IMR-90 (cell line): ENCODE measurements around the gene SELENOS. TPM values are rescaled to one million over a fixed set of nuclear protein-coding genes. Genes with fewer than 3 reads are reported as not detected.
A peak's percentile ranks its signal among the peaks of the same experiment; 100 is the strongest.

Experiments used
- ATAC-seq: fragments of 200-7000 bp; cut with Tn5 transposase; 2 replicates; pipeline ENCODE4 v1.9.1; 2020; ENCODE audit warnings: low read depth, mild to moderate bottlenecking, moderate library complexity
- BruUV-seq: library from RNA; stranded (reverse); fragments of 400-500 nt; replicated peaks from 2 replicates; lab custom pipeline; 2021; lab: Mats Ljungman, UMichigan
- CTCF ChIA-PET: fragments of 300-600 bp; formaldehyde crosslinking; extraction: SDS; loops from one replicate; lab custom pipeline; 2021; ENCODE audit warnings: antibody characterized with exemption; lab: Yijun Ruan, JAX
- POLR2A ChIA-PET: fragments of 300-600 bp; sonication (Branson Sonifier 250); formaldehyde crosslinking; loops from one replicate; lab custom pipeline; 2022; ENCODE audit warnings: antibody characterized with exemption; ENCODE audit not compliant: unreplicated experiment; lab: Charles Lee
- DNase-seq: peaks from one replicate; pipeline ENCODE4 v3.0.0; 2013
- H2AFZ ChIP-seq: replicated peaks from 2 replicates; pipeline ENCODE3; 2013; ENCODE audit warnings: low read length, mild to moderate bottlenecking; ENCODE audit not compliant: poor library complexity
- H2AK5ac ChIP-seq: 2 replicates; pipeline ENCODE4 v1.6.1; 2013; ENCODE audit warnings: low read depth, low read length, inconsistent platforms
- H2AK9ac ChIP-seq: replicated peaks from 2 replicates; pipeline ENCODE3; 2013; ENCODE audit warnings: mild to moderate bottlenecking, low read depth, low read length, moderate library complexity; ENCODE audit not compliant: poor library complexity
- H2BK120ac ChIP-seq: 2 replicates; pipeline ENCODE4 v1.6.1; 2013; ENCODE audit warnings: low read depth, low read length, inconsistent platforms
- H2BK15ac ChIP-seq: 3 replicates; pipeline ENCODE4 v1.6.1; 2013; ENCODE audit warnings: low read depth, low read length, inconsistent platforms
- H2BK20ac ChIP-seq: 2 replicates; pipeline ENCODE4 v1.6.1; 2013; ENCODE audit warnings: low read depth, mild to moderate bottlenecking, inconsistent platforms, low read length, moderate library complexity
- H2BK5ac ChIP-seq: 2 replicates; pipeline ENCODE4 v1.6.1; 2013; ENCODE audit warnings: mild to moderate bottlenecking, low read depth, low read length, inconsistent platforms; ENCODE audit not compliant: poor library complexity, severe bottlenecking
- H3K14ac ChIP-seq: replicated peaks from 2 replicates; pipeline ENCODE4 v1.6.1; 2013; ENCODE audit warnings: low read depth, low read length, inconsistent platforms
- H3K18ac ChIP-seq: 2 replicates; pipeline ENCODE4 v1.6.1; 2013; ENCODE audit warnings: low read depth, low read length, control low read depth
- H3K23ac ChIP-seq: 2 replicates; pipeline ENCODE4 v1.6.1; 2013; ENCODE audit warnings: low read depth, low read length, inconsistent platforms
- H3K27ac ChIP-seq: 2 replicates; pipeline ENCODE4 v1.5.1; 2013; ENCODE audit warnings: mild to moderate bottlenecking, control low read depth, low read length; ENCODE audit not compliant: insufficient read depth
- H3K27me3 ChIP-seq: 2 replicates; pipeline ENCODE4 v1.6.1; 2013; ENCODE audit warnings: low read length; ENCODE audit not compliant: control insufficient read depth, insufficient read depth
- H3K36me3 ChIP-seq: 2 replicates; pipeline ENCODE4 v1.6.1; 2013; ENCODE audit warnings: low read length, mixed read lengths; ENCODE audit not compliant: control insufficient read depth, insufficient read depth
- H3K4ac ChIP-seq: 2 replicates; pipeline ENCODE4 v1.6.1; 2013; ENCODE audit warnings: low read depth, low read length, inconsistent platforms
- H3K4me1 ChIP-seq: 2 replicates; pipeline ENCODE4 v1.6.1; 2013; ENCODE audit warnings: low read length, mixed read lengths; ENCODE audit not compliant: control insufficient read depth, insufficient read depth
- H3K4me2 ChIP-seq: 2 replicates; pipeline ENCODE4 v1.6.1; 2013; ENCODE audit warnings: low read depth, mild to moderate bottlenecking, control low read depth, low read length, moderate library complexity
- H3K4me3 ChIP-seq: 2 replicates; pipeline ENCODE4 v1.5.1; 2013; ENCODE audit warnings: low read depth, mild to moderate bottlenecking, control low read depth, low read length, moderate library complexity; ENCODE audit not compliant: insufficient read depth
- H3K56ac ChIP-seq: 2 replicates; pipeline ENCODE4 v1.6.1; 2013; ENCODE audit warnings: low read length, inconsistent platforms; ENCODE audit not compliant: insufficient read depth; ENCODE audit errors: extremely low read depth
- H3K79me1 ChIP-seq, 2 experiments: 2 replicates each; pipeline ENCODE4 v1.6.1; 2013; ENCODE audit warnings: low read length in 2 of 2, inconsistent platforms in 1 of 2, low read depth in 1 of 2
- H3K9ac ChIP-seq: 2 replicates; pipeline ENCODE4 v1.6.1; 2013; ENCODE audit warnings: low read depth, low read length, control low read depth
- H3K9me1 ChIP-seq: 2 replicates; pipeline ENCODE4 v1.6.1; 2013; ENCODE audit warnings: low read length, inconsistent platforms; ENCODE audit not compliant: insufficient read depth
- H3K9me3 ChIP-seq: 2 replicates; pipeline ENCODE4 v1.6.1; 2013; ENCODE audit warnings: low read length; ENCODE audit not compliant: control insufficient read depth, insufficient read depth
- H4K20me1 ChIP-seq: 2 replicates; pipeline ENCODE4 v1.6.1; 2013; ENCODE audit warnings: low read length, inconsistent platforms; ENCODE audit not compliant: insufficient read depth
- H4K5ac ChIP-seq: 2 replicates; pipeline ENCODE4 v1.6.1; 2013; ENCODE audit warnings: mild to moderate bottlenecking, low read depth, low read length, control low read depth
- H4K8ac ChIP-seq, 2 experiments: 2 replicates each; pipeline ENCODE4 v1.6.1; 2013; ENCODE audit warnings: low read depth in 2 of 2, low read length in 2 of 2, control low read depth in 1 of 2, inconsistent platforms in 1 of 2
- H4K91ac ChIP-seq: 2 replicates; pipeline ENCODE4 v1.6.1; 2013; ENCODE audit warnings: low read depth, low read length, inconsistent platforms; ENCODE audit not compliant: insufficient read depth
- BHLHE40 ChIP-seq: fragments of 150-350 bp; IDR thresholded peaks from 2 replicates; pipeline ENCODE4 v1.6.1; 2016; ENCODE audit warnings: mild to moderate bottlenecking, low read depth, low read length
- CEBPB ChIP-seq: IDR thresholded peaks from 2 replicates; pipeline ENCODE4 v1.6.1; 2012; ENCODE audit warnings: low read depth, low read length, improper control_type of control experiment
- CHD1 ChIP-seq: IDR thresholded peaks from 2 replicates; pipeline ENCODE4 v1.6.1; 2012; ENCODE audit warnings: low read depth, low read length, improper control_type of control experiment
- CTCF ChIP-seq: conservative IDR thresholded peaks from 2 replicates; pipeline ENCODE4 v1.5.1; 2012; ENCODE audit warnings: mild to moderate bottlenecking, low read depth, low read length, improper control_type of control experiment
- ELK1 ChIP-seq: fragments of 150-350 bp; IDR thresholded peaks from 2 replicates; pipeline ENCODE4 v1.6.1; 2016; ENCODE audit warnings: low read depth, mild to moderate bottlenecking, low read length, moderate library complexity, borderline replicate concordance
- FOS ChIP-seq: fragments of 150-350 bp; IDR thresholded peaks from 2 replicates; pipeline ENCODE4 v1.6.1; 2016; ENCODE audit warnings: low read depth, low read length
- MAFK ChIP-seq: IDR thresholded peaks from 2 replicates; pipeline ENCODE4 v1.6.1; 2012; ENCODE audit warnings: low read depth, low read length, improper control_type of control experiment
- MAZ ChIP-seq: IDR thresholded peaks from 2 replicates; pipeline ENCODE4 v1.6.1; 2012; ENCODE audit warnings: low read depth, mild to moderate bottlenecking, low read length, improper control_type of control experiment, moderate library complexity, borderline replicate concordance
- MXI1 ChIP-seq: IDR thresholded peaks from 2 replicates; pipeline ENCODE4 v1.6.1; 2012; ENCODE audit warnings: low read depth, mild to moderate bottlenecking, low read length, moderate library complexity, borderline replicate concordance
- NFE2L2 ChIP-seq: fragments of 150-350 bp; IDR thresholded peaks from 2 replicates; pipeline ENCODE4 v1.6.1; 2016; ENCODE audit warnings: low read depth, mild to moderate bottlenecking, low read length
- POLR2A ChIP-seq: IDR thresholded peaks from 2 replicates; pipeline ENCODE4 v1.6.1; 2012; ENCODE audit warnings: mild to moderate bottlenecking, low read depth, low read length
- RAD21 ChIP-seq: IDR thresholded peaks from 2 replicates; pipeline ENCODE4 v1.6.1; 2012; ENCODE audit warnings: low read length, improper control_type of control experiment
- RCOR1 ChIP-seq: IDR thresholded peaks from 2 replicates; pipeline ENCODE4 v1.6.1; 2012; ENCODE audit warnings: mild to moderate bottlenecking, low read length, improper control_type of control experiment; ENCODE audit not compliant: insufficient replicate concordance
- RFX5 ChIP-seq: IDR thresholded peaks from 2 replicates; pipeline ENCODE4 v1.8.0; 2012; ENCODE audit warnings: low read depth, mild to moderate bottlenecking, low read length, moderate library complexity
- SMC3 ChIP-seq: fragments of 150-350 bp; IDR thresholded peaks from 2 replicates; pipeline ENCODE4 v1.6.1; 2016; ENCODE audit warnings: low read depth, mild to moderate bottlenecking, antibody characterized with exemption, low read length, moderate library complexity
- USF2 ChIP-seq: fragments of 150-350 bp; IDR thresholded peaks from 2 replicates; pipeline ENCODE4 v1.6.1; 2017; ENCODE audit warnings: mild to moderate bottlenecking, antibody characterized with exemption, low read length, low read depth
- WGBS, 2 experiments: methylation state at CpG; one replicate each; pipeline versions ENCODE4 v1.1.5 to v1.1.7; 2013; ENCODE audit warnings: missing lambda C conversion rate in 2 of 2; ENCODE audit not compliant: insufficient read length in 1 of 2; ENCODE audit errors: extremely low coverage in 2 of 2; 5-methylcytosine and 5-hydroxymethylcytosine counted together
- dilution Hi-C: fragments of 300-500 bp; cut with HindIII; formaldehyde crosslinking; loops from one replicate; pipeline ENCODE4 v1.14.3; 2018; ENCODE audit warnings: low sequenced_read_pairs; ENCODE audit not compliant: unreplicated experiment
- in situ Hi-C: fragments of 300-500 bp; cut with MboI; formaldehyde crosslinking; loops from 3 replicates; pipeline ENCODE4 v1.14.3; 2019; ENCODE audit warnings: low sequenced_read_pairs, inconsistent platforms, mixed read lengths
- intact Hi-C: fragments of 100-400 bp; cut with micrococcal nuclease; formaldehyde crosslinking; loops from 2 replicates; pipeline ENCODE4 v1.10.0; 2022
- polyA plus RNA-seq, 3 experiments: library from polyadenylated mRNA; depleted of rRNA; stranded (reverse); fragments of >200 nt; gene quantifications; 2 replicates each; pipeline ENCODE4 v1.2.3, GENCODE V29; 2012; ENCODE audit warnings: low replicate concordance in 1 of 3
- total RNA-seq: library from RNA; depleted of rRNA; stranded (reverse); fragments of >200 nt; gene quantifications from 2 replicates; pipeline ENCODE4 v1.2.3, GENCODE V29; 2012

SELENOS gene
- total and polyA plus RNA-seq, 2 of the 4 experiments (the other 2 are of a cell fraction) = 39.8 to 77.1 TPM

- H3K4me1 ChIP-seq = peaks cover 10% of the 10 kb centered on the region
- H4K91ac ChIP-seq = 0 out of 2 replicates have a peak overlapping the region, but pooled peaks have one; percentile 65
- BruUV-seq = no TSS peak
- DNase-seq (peak; percentile 80), ATAC-seq (peak; percentile 22; the same call in 1 of the 2 replicates)
- WGBS, 2 experiments = 38% methylated on average over 2 of the region's 3 CpGs; no CpG with 5 or more reads in 1 of the 2 experiments
- H3K27me3 ChIP-seq = no peaks in the 10 kb centered on the region
- peaks cover 23% of the 10 kb centered on the region for H3K9me1 ChIP-seq
- no peak for TF ChIP-seq NFE2L2
- no peak for TF ChIP-seq BHLHE40
- TF ChIP-seq USF2 = no peak
- TF ChIP-seq CTCF = no peak
- TF ChIP-seq RAD21 = no peak
- TF ChIP-seq FOS = no peak
- TF ChIP-seq POLR2A = no peak; the same call in 1 of the 2 replicates
- no peak for TF ChIP-seq CEBPB
- TF ChIP-seq ELK1 = no peak
- TF ChIP-seq MAFK = no peak
- no peak for TF ChIP-seq RFX5
- TF ChIP-seq CHD1 = no peak
- no peak for TF ChIP-seq MXI1
- no peak for TF ChIP-seq MAZ
- no peak for TF ChIP-seq RCOR1
- no peak for TF ChIP-seq SMC3
- POLR2A ChIA-PET = no interaction called here
- in situ Hi-C loops (loop anchor here (10.0 to 25.0 kb wide), 3 partner anchors 354 to 631 kb away; partner anchors contain the start of gene LRRK1), dilution Hi-C loops (no loop called here), intact Hi-C loops (no loop called here)
- peak overlapping the region; percentile 46; the same call in 1 of the 2 replicates for H3K4ac ChIP-seq
- no peak overlapping the region for H3K9ac ChIP-seq
- no peak overlapping the region for H2BK20ac ChIP-seq
- peak overlapping the region; percentile 49; the same call in 1 of the 2 replicates for H2AK5ac ChIP-seq
- H3K27ac ChIP-seq = peak overlapping the region; percentile 42; the same call in 1 of the 2 replicates
- H2BK120ac ChIP-seq = peak overlapping the region; percentile 82; the same call in 1 of the 2 replicates
- H4K20me1 ChIP-seq = peaks cover 9% of the 10 kb centered on the region; the same call in 1 of the 2 replicates
- peak overlapping the region; percentile 10 to 63; a peak in 1 of 4 replicates for H4K8ac ChIP-seq
- H4K5ac ChIP-seq = peak overlapping the region; percentile 81
- peaks cover 21% of the 10 kb centered on the region for H3K36me3 ChIP-seq
- no peaks in the 10 kb centered on the region for H3K9me3 ChIP-seq
- H2AFZ ChIP-seq = no peak overlapping the region
- H3K79me1 ChIP-seq = 0 out of 4 replicates have a peak, but pooled peaks cover 0 to 6% of the 10 kb centered on the region in 2 experiments
- CTCF ChIA-PET = no interaction called here
- 0 out of 2 replicates have a peak overlapping the region, but pooled peaks have one; percentile 54 for H3K18ac ChIP-seq
- H2BK5ac ChIP-seq = no peak overlapping the region
- no peak overlapping the region for H3K4me3 ChIP-seq
- peak overlapping the region; percentile 58 for H2AK9ac ChIP-seq
- H3K4me2 ChIP-seq = no peak overlapping the region
- no peak overlapping the region for H3K14ac ChIP-seq
- no peak overlapping the region for H3K56ac ChIP-seq
- no peak overlapping the region for H2BK15ac ChIP-seq
- H3K23ac ChIP-seq = no peak overlapping the region
Measured at GRCh38 chr15:101266034-101266433, 11.3 kb downstream of the SELENOS start.
